ENCODE measurements around the gene ZCCHC17. TPM values are rescaled to one million over a fixed set of nuclear protein-coding genes. Genes with fewer than 3 reads are reported as not detected.
"Not testable (repeated sequence)": the region's sequence is repeated elsewhere in the genome, so short reads cannot be mapped to it uniquely, and the experiment has no call there.

The ZCCHC17 gene
- total RNA-seq, 2 experiments from 2014 or later: 24.4 to 29.6 TPM

DNA sequence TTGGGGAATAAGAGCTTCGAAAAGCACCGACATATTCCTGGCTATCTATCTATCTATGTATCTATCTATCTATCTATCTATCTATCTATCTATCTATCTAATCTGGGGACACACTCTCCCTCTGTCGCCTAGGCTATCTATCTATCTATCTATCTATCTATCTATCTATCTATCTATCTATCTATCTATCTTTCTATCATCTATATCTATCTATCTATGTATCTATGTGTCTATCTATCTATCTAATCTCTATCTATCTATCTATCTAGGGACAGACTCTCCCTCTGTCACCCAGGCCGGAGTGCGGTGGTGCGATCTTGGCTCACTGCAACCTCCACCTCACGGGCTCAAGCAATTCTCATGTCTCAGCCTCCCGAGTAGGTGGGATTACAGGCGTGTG lies 14.4 kb upstream of the ZCCHC17 start:
- not testable (repeated sequence) for H3K27ac Mint-ChIP-seq, DNase-seq
- CTCF ChIA-PET: interaction anchor here (0.9 kb wide), 1 partner anchor 98 kb away, joined by 3 read pairs; no protein-coding TSS in a partner anchor

DNA sequence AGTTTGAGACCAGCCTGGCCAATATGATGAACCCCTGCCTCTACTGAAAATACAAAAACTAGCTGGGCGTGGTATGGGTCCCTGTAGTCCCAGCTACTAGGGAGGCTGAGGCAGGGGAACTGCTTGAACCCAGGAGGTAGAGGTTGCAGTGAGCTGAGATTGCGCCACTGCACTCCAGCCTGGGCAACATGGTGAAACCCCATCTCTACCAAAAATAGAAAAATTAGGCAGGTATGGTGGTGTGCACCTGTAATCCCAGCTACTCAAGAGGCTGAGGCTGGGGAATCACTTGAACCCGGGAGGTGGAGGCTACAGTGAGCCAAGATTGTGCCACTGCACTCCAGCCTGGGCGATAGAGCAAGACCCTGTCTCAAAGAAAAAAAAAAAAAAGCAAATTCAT lies 9.0 kb upstream of the ZCCHC17 start:
- intact Hi-C loops (cut with micrococcal nuclease); CTCF ChIA-PET; H3K4me1 Mint-ChIP-seq (ENCODE audit: low read depth); POLR2A ChIA-PET; H3K9me3 Mint-ChIP-seq; H3K27ac Mint-ChIP-seq; H3K27me3 Mint-ChIP-seq; H3K4me3 Mint-ChIP-seq; DNase-seq: not testable (repeated sequence)
- peaks cover 37% of the 10 kb centered on the region for H3K36me3 Mint-ChIP-seq

More for the DNA sequence above, 14.4 kb upstream of the ZCCHC17 start:
- H3K27me3 Mint-ChIP-seq; H3K4me3 Mint-ChIP-seq; H3K9me3 Mint-ChIP-seq; intact Hi-C loops (cut with micrococcal nuclease); H3K4me1 Mint-ChIP-seq (ENCODE audit: low read depth): not testable (repeated sequence)
- POLR2A ChIA-PET: interaction anchor here (0.8 kb wide), 1 partner anchor 14 kb away, joined by 3 read pairs; no protein-coding TSS in a partner anchor
- peaks cover 40% of the 10 kb centered on the region for H3K36me3 Mint-ChIP-seq

- no peak overlapping the region for H3K27ac Mint-ChIP-seq
- no peaks in the 10 kb centered on the region for H3K9me3 Mint-ChIP-seq
- no peaks in the 10 kb centered on the region for H3K27me3 Mint-ChIP-seq
- H3K4me3 Mint-ChIP-seq: no peak overlapping the region
- ChIA-PET CTCF (no interaction called here), POLR2A (no interaction called here)
- no peak for DNase-seq
- H3K36me3 Mint-ChIP-seq: peaks cover 43% of the 10 kb centered on the region
- intact Hi-C loops (cut with micrococcal nuclease): no loop called here
- H3K4me1 Mint-ChIP-seq (ENCODE audit: low read depth): peaks cover 3% of the 10 kb centered on the region
Observed at GRCh38 chr1:31289021-31289420, 7.8 kb upstream of the ZCCHC17 start.

DNA sequence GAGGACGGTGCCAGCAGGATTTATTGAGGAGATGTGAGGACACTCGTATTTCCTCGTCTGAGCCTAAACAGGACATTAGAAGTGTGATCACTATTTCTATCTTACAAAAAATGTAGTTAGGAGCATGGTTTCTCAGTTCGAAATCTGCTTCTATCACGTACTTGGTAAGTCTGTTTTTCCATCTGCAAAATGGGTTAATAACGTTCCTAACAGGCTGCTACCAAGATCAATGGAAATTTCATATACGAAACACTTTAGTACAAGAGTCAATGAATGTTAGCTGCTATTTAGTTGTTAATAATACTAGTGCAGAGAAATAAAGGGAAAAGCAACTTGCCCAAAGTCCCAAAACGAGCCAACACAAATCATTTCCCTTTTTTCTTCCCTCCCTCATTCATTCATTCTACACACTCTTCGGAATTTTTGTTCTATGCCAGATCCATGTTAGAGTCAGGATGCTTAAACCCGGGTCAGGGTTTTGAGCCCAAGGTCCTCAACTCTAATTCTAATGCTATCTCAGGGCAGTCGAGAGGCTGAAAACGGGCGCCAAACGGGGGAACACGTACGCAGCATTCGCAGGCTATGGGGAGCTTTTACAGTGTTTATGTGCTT lies 852 bp upstream of the ZCCHC17 start:
- intact Hi-C loops (cut with micrococcal nuclease): loop anchor here (2.0 to 10.0 kb wide), 6 partner anchors 139 to 719 kb away; partner anchors contain the start of genes KHDRBS1 and PUM1

DNA sequence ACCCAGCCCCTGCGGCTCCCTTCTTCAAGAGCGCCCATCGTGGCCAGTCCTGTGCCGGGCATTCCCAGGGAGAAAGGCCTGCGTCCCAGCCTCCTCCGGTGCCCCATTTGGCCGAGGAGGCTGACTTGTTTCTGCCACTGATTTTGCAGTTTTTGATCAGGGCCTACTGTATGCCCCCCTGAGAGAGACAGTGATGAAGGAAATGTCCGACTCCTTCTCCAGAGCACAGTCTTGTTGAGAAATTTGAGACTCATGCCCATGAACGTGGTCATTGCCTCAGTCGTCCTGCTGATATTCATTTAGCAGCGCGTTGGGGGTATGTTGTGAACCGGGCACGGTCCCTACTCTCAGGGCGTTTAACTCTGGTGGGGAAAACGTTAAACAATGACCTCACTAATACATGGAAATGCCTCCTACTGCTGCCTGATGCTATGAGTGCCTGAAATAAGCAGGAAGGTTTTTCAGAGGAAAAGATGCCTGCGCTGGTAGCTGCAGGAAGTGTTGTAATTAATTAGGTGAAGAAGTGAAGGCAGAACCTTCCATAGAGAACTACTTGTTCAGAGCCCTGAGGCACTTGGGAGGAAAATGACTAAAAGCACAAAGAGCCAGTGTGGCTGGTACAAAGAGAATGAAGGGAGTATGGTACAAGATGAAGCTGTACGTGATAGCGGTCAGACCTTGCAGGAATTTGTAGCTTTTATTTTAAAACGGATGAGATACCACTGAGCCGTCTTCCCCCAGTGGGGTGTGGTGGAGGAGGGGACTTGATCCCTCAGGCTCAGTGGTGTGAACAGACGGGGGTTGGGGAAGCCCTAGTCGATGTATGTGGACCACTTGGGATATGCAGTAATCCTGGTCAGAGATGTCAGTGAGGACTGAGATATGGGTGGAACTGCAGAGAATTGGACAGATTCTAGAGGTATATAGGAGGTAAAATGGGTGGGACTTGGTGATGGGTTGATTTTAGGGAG lies 730 bp downstream of the ZCCHC17 start:
- H3K27ac Mint-ChIP-seq: no peak overlapping the region
- POLR2A ChIA-PET: interaction anchor here (0.9 to 1.7 kb wide), 8 partner anchors 11 to 1958 kb away, joined by 3 to 5 read pairs (median 4); partner anchors contain the start of gene PEF1
- peaks cover 14% of the 10 kb centered on the region for H3K36me3 Mint-ChIP-seq
- H3K4me1 Mint-ChIP-seq (ENCODE audit: low read depth): peaks cover 32% of the 10 kb centered on the region
- CTCF ChIA-PET: interaction anchor here (0.6 to 1.8 kb wide), 8 partner anchors 8 to 809 kb away, joined by 3 to 9 read pairs (median 4); no protein-coding TSS in a partner anchor
- intact Hi-C loops (cut with micrococcal nuclease): loop anchor here (2.0 to 10.0 kb wide), 6 partner anchors 140 to 717 kb away; partner anchors contain the start of genes KHDRBS1 and PUM1
- no peaks in the 10 kb centered on the region for H3K27me3 Mint-ChIP-seq
- no peaks in the 10 kb centered on the region for H3K9me3 Mint-ChIP-seq
- no peak overlapping the region for H3K4me3 Mint-ChIP-seq
- no peak for DNase-seq

More for the DNA sequence above, 852 bp upstream of the ZCCHC17 start:
- CTCF ChIA-PET: interaction anchor here (0.7 to 1.8 kb wide), 5 partner anchors 10 to 393 kb away, joined by 3 to 7 read pairs (median 3); no protein-coding TSS in a partner anchor
- H3K36me3 Mint-ChIP-seq: peaks cover 18% of the 10 kb centered on the region
- DNase-seq: no peak
- POLR2A ChIA-PET: interaction anchor here (1.0 to 1.4 kb wide), 3 partner anchors 9 to 1959 kb away, joined by 3 to 4 read pairs (median 3); no protein-coding TSS in a partner anchor
- H3K27ac Mint-ChIP-seq: no peak overlapping the region
- peaks cover 32% of the 10 kb centered on the region for H3K4me1 Mint-ChIP-seq (ENCODE audit: low read depth)
- no peak overlapping the region for H3K4me3 Mint-ChIP-seq
- H3K27me3 Mint-ChIP-seq: no peaks in the 10 kb centered on the region
- H3K9me3 Mint-ChIP-seq: no peaks in the 10 kb centered on the region

DNA sequence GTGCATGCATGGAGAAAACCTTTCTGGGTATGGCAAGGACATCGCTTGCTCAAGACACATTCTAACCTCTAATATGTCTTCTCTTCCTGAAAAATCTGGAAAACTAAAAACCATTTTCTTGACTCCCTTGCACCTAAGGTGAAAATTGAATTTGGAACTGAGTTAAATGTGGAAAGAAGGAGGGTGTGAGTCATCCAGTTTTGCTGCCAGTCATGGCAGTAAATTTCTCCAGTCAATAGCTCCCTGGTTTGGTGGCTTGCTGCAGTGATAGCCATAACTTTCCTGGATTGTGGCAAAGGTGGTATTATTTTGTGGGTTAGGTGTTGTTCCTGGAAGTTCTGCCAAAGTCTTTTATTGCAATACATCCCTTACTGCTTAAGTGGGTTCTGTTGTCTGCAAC lies 2.5 kb downstream of the ZCCHC17 start:
- CTCF ChIA-PET: no interaction called here
- peaks cover 30% of the 10 kb centered on the region for H3K4me1 Mint-ChIP-seq (ENCODE audit: low read depth)
- H3K27me3 Mint-ChIP-seq: no peaks in the 10 kb centered on the region
- H3K36me3 Mint-ChIP-seq: peaks cover 3% of the 10 kb centered on the region
- DNase-seq: no peak
- no peaks in the 10 kb centered on the region for H3K9me3 Mint-ChIP-seq
- intact Hi-C loops (cut with micrococcal nuclease): loop anchor here (5.0 to 10.0 kb wide), 4 partner anchors 142 to 715 kb away; partner anchors contain the start of gene KHDRBS1
- no peak overlapping the region for H3K27ac Mint-ChIP-seq
- no peak overlapping the region for H3K4me3 Mint-ChIP-seq
- POLR2A ChIA-PET: no interaction called here

- peaks cover 25% of the 10 kb centered on the region for H3K4me1 Mint-ChIP-seq (ENCODE audit: low read depth)
- POLR2A ChIA-PET: no interaction called here
- intact Hi-C loops (cut with micrococcal nuclease): no loop called here
- DNase-seq: no peak
- CTCF ChIA-PET: no interaction called here
- H3K36me3 Mint-ChIP-seq: peaks cover 3% of the 10 kb centered on the region
- H3K4me3 Mint-ChIP-seq: no peak overlapping the region
- no peak overlapping the region for H3K27ac Mint-ChIP-seq
- H3K27me3 Mint-ChIP-seq: no peaks in the 10 kb centered on the region
- H3K9me3 Mint-ChIP-seq: no peaks in the 10 kb centered on the region
Observed at GRCh38 chr1:31300193-31300592, 3.4 kb downstream of the ZCCHC17 start.

GRCh38 chr1:31302709-31303441 lies 6.0 kb downstream of the ZCCHC17 start:
- Mint-ChIP-seq H3K9me3 (no peaks in the 10 kb centered on the region), H3K27ac (no peak overlapping the region), H3K4me1 (ENCODE audit: low read depth) (peaks cover 21% of the 10 kb centered on the region), H3K27me3 (no peaks in the 10 kb centered on the region), H3K4me3 (no peak overlapping the region), H3K36me3 (peaks cover 7% of the 10 kb centered on the region)
- intact Hi-C loops (cut with micrococcal nuclease): no loop called here
- ChIA-PET POLR2A (interaction anchor here (0.6 kb wide), 1 partner anchor 21 kb away, joined by 4 read pairs; no protein-coding TSS in a partner anchor), CTCF (interaction anchor here (0.6 to 0.9 kb wide), 2 partner anchors 121 to 579 kb away, joined by 3 read pairs; partner anchors contain the start of gene MATN1)
- no peak for DNase-seq

DNA sequence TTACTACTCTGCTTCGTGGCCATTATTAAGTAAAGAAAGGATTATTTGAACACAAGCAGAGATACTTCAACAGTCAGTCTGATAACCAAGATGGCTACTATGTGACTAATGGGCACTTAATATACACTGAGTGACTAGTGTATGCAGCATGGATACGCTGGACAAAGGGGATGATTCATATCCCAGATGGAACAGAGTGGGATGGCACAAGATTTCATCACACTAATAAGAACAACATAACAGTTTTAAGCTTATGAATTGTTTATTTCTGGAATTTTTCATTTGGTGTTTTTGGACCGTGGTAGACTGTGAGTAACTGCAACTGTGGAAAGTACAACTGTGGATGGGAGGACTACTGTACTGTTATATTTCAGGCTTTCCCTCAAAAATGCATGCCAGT lies 9.4 kb downstream of the ZCCHC17 start:
- intact Hi-C loops (cut with micrococcal nuclease): no loop called here
- CTCF ChIA-PET: interaction anchor here (0.9 kb wide), 1 partner anchor 10 kb away, joined by 3 read pairs; the partner anchor contains the start of genes SNRNP40 and ZCCHC17
- no peak overlapping the region for H3K4me3 Mint-ChIP-seq
- H3K4me1 Mint-ChIP-seq (ENCODE audit: low read depth): peaks cover 7% of the 10 kb centered on the region
- H3K36me3 Mint-ChIP-seq: peaks cover 15% of the 10 kb centered on the region
- no peaks in the 10 kb centered on the region for H3K27me3 Mint-ChIP-seq
- POLR2A ChIA-PET: no interaction called here
- no peak for DNase-seq
- H3K27ac Mint-ChIP-seq: no peak overlapping the region
- no peaks in the 10 kb centered on the region for H3K9me3 Mint-ChIP-seq

DNA sequence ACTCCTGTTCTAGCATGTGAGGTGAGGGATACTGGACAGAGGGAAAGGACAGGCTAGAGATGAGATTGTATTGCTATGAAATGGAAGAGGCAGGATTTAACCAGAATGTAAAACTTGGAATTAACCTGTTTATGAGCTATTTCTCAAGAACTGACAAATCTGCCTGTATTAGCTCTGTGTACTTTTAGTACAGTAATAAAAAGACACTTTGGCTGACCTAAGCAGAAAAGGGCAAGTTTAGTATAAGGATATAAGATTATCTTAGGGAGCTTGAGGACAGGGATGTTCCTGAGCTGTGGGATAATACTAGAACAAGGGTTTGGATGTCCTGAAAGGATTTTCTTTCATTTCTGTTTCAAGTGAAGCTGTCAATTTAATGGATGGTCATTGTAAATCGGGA lies 11.2 kb downstream of the ZCCHC17 start:
- H3K27me3 Mint-ChIP-seq: no peaks in the 10 kb centered on the region
- DNase-seq: no peak
- H3K27ac Mint-ChIP-seq: no peak overlapping the region
- ChIA-PET CTCF (no interaction called here), POLR2A (interaction anchor here (0.6 kb wide), 1 partner anchor 199 kb away, joined by 3 read pairs; no protein-coding TSS in a partner anchor)
- intact Hi-C loops (cut with micrococcal nuclease): no loop called here
- no peak overlapping the region for H3K4me3 Mint-ChIP-seq
- no peaks in the 10 kb centered on the region for H3K9me3 Mint-ChIP-seq
- peaks cover 23% of the 10 kb centered on the region for H3K36me3 Mint-ChIP-seq
- H3K4me1 Mint-ChIP-seq (ENCODE audit: low read depth): peaks cover 7% of the 10 kb centered on the region

DNA sequence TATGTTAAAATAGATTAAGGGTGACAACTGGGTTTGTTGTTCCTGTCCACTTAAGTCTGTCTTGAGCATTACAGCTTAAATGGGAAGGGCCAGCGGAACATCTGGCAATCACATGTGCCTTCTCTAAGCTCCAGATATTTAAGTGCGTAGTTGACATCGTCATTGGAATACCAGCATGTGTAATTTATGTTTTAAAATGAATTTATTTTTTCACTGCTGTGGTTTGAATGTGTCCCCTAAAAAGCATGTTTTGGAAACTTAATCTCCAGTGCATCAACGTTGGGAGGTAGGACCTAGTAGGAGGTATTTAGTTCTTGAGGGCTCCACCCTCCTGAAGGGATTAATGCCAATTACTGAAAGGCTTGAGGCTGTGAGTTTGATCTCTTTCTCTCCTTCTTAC lies 13.4 kb downstream of the ZCCHC17 start:
- ChIA-PET CTCF (no interaction called here), POLR2A (no interaction called here)
- Mint-ChIP-seq H3K9me3 (no peaks in the 10 kb centered on the region), H3K27me3 (no peaks in the 10 kb centered on the region), H3K4me3 (no peak overlapping the region), H3K27ac (no peak overlapping the region), H3K36me3 (peaks cover 39% of the 10 kb centered on the region), H3K4me1 (ENCODE audit: low read depth) (peaks cover 7% of the 10 kb centered on the region)
- intact Hi-C loops (cut with micrococcal nuclease): no loop called here
- DNase-seq: no peak
